Breast epithelium (tissue), 3 donors: ENCODE data around the gene SUCLG1.

Experiments
- CTCF ChIP-seq, 3 donors: fragments of 450-650 bp; IDR thresholded peaks; one replicate each; pipeline ENCODE4 v1.5.1; 2016 to 2017; ENCODE audit warnings: antibody characterized with exemption in 3 of 3, mild to moderate bottlenecking in 3 of 3, moderate library complexity in 3 of 3
- POLR2A ChIP-seq: fragments of 450-650 bp; IDR thresholded peaks from one replicate; pipeline ENCODE4 v1.6.1; 2016; ENCODE audit warnings: antibody characterized with exemption, mild to moderate bottlenecking, moderate library complexity
- POLR2AphosphoS5 ChIP-seq, 3 donors: sonication (generic); formaldehyde crosslinking; IDR thresholded peaks; one replicate each; pipeline ENCODE4 v1.6.1; 2017; ENCODE audit warnings: antibody characterized with exemption in 3 of 3

- TF ChIP-seq CTCF (IDR thresholded peaks at IDR 0.05): no peak
- TF ChIP-seq POLR2A: no peak
- no peak for TF ChIP-seq POLR2AphosphoS5 (IDR thresholded peaks at IDR 0.05)
These were observed 80.1 kb downstream of the SUCLG1 start for GRCh38 chr2:84378960-84379359.
